Panc1 (cell line): ENCODE results near the gene TDRD7. TPM values are rescaled to one million over a fixed set of nuclear protein-coding genes. Genes with fewer than 3 reads are reported as not detected.

Source experiments
- ATAC-seq: fragments of 200-7000 bp; cut with Tn5 transposase; 2 replicates; pipeline ENCODE4 v1.9.1; 2020; ENCODE audit warnings: mild to moderate bottlenecking, moderate library complexity
- BruUV-seq: library from RNA; stranded (reverse); fragments of 400-500 nt; replicated peaks from 2 replicates; lab custom pipeline; 2021; lab: Mats Ljungman, UMichigan
- CTCF ChIA-PET: fragments of 300-600 bp; sonication (Branson Sonifier 250); formaldehyde crosslinking; loops from one replicate; lab custom pipeline; 2022; ENCODE audit warnings: antibody characterized with exemption; lab: Charles Lee
- POLR2A ChIA-PET: fragments of 300-600 bp; sonication (Branson Sonifier 250); formaldehyde crosslinking; loops from one replicate; lab custom pipeline; 2022; ENCODE audit warnings: antibody characterized with exemption; lab: Charles Lee
- DNase-seq: peaks from one replicate; pipeline ENCODE4 v3.0.0-alpha.2; 2010; ENCODE audit warnings: low read depth, low spot score
- H3K27ac ChIP-seq: 2 replicates; pipeline ENCODE4 v1.5.1; 2011; ENCODE audit warnings: mild to moderate bottlenecking, low read length, inconsistent platforms
- H3K27me3 ChIP-seq: fragments of 200-500 bp; sonication (Bioruptor generic); 2 replicates; pipeline ENCODE4 v1.6.0; 2014; ENCODE audit warnings: low read length, inconsistent platforms; ENCODE audit not compliant: control insufficient read depth, insufficient read depth
- H3K36me3 ChIP-seq: fragments of 200-500 bp; sonication (Bioruptor generic); 2 replicates; pipeline ENCODE4 v1.5.1; 2014; ENCODE audit warnings: inconsistent platforms, mild to moderate bottlenecking, low read length, moderate library complexity; ENCODE audit not compliant: control insufficient read depth, insufficient read depth
- H3K4me1 ChIP-seq: 2 replicates; pipeline ENCODE4 v1.5.1; 2011; ENCODE audit warnings: inconsistent platforms, mild to moderate bottlenecking, low read length, moderate library complexity; ENCODE audit not compliant: control insufficient read depth, insufficient read depth
- H3K4me3 ChIP-seq, 2 experiments: 2 replicates each; pipeline ENCODE4 v1.5.1; 2011 to 2012; ENCODE audit warnings: low read depth in 2 of 2, low read length in 2 of 2, mild to moderate bottlenecking in 2 of 2, inconsistent platforms in 1 of 2, moderate library complexity in 1 of 2
- H3K9me3 ChIP-seq: fragments of 200-500 bp; sonication (Bioruptor generic); 2 replicates; pipeline ENCODE4 v1.5.1; 2014; ENCODE audit warnings: low read depth, mild to moderate bottlenecking, inconsistent platforms, low read length, moderate library complexity; ENCODE audit not compliant: control insufficient read depth, insufficient read depth
- POLR2AphosphoS5 ChIP-seq: IDR thresholded peaks from 2 replicates; pipeline ENCODE4 v1.6.1; 2012; ENCODE audit warnings: mild to moderate bottlenecking, low read depth, low read length, moderate library complexity
- SIN3A ChIP-seq: IDR thresholded peaks from 2 replicates; pipeline ENCODE4 v1.6.1; 2012; ENCODE audit warnings: low read depth, mild to moderate bottlenecking, low read length, moderate library complexity, borderline replicate concordance; ENCODE audit not compliant: insufficient read depth
- TCF7L2 ChIP-seq: IDR thresholded peaks from 2 replicates; pipeline ENCODE4 v1.6.1; 2011; ENCODE audit warnings: mild to moderate bottlenecking, low read depth, low read length, inconsistent platforms
- in situ Hi-C: cut with HindIII; loops from 2 replicates; pipeline ENCODE4 v1.10.0; 2016; ENCODE audit warnings: low sequenced_read_pairs, low pct_unique_long_range_greater_than_20kb
- intact Hi-C: fragments of 100-400 bp; cut with micrococcal nuclease; formaldehyde crosslinking; loops from one replicate; pipeline ENCODE4 v1.10.0; 2022; ENCODE audit not compliant: unreplicated experiment
- total RNA-seq: library from RNA; stranded (reverse); gene quantifications from one replicate; pipeline ENCODE4 v1.2.1, GENCODE V29; 2021; ENCODE audit not compliant: unreplicated experiment
- TF ChIP-seq, protein P1 (sequence below): fragments of 450-650 bp; IDR thresholded peaks from 2 replicates; pipeline ENCODE4 v1.5.1; 2017; ENCODE audit warnings: mild to moderate bottlenecking
- TF ChIP-seq, protein P2 (sequence below), 2 experiments: IDR thresholded peaks; 2 replicates each; pipeline ENCODE4 v1.6.1; 2011 to 2012; ENCODE audit warnings: low read depth in 2 of 2, control low read depth in 1 of 2, low read length in 1 of 2, mild to moderate bottlenecking in 1 of 2, moderate library complexity in 1 of 2; ENCODE audit not compliant: insufficient read depth in 1 of 2

TDRD7 gene
- total RNA-seq, 1 experiment from 2014 or later = 10.6 TPM

DNA sequence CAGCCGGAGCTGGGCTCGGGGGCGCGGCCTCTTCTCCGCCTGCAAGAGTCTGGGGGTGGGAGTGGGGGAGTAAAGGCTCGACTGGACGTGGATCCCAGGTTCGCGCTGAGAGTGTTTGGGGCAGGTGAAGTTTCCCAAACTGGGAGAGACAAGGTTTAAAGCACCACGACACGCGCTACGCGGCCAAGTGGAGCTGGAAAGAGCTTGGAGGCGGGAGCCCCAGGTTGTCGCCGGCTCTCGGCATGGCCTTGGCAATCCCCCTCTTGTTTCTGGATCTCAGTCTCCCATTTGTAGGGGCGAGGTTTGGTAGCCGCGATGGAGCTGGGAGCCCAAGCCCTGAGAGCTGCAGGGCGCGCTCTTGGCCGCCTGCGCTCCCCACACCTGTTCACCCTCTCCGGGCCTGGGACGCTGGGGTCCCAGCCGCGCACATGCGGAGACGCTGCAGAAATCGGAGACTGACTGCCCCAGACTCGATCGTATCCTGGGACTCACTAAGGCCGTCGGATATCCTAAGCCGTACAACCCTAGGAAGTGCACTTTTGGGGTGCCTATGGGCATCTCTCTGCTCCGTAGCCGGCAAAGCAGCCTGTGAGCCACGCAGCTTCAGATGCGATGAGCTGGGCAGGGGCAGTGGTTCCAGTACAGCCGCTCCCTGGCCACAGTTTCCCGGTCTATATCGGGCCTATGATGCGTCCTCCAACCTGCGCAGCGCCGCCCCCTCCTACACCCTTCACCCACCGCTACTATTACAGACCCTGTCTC, 90.5 kb downstream of the TDRD7 start:
- BruUV-seq = no TSS peak
- POLR2A ChIA-PET = no interaction called here
- peak overlapping the region; percentile 44 to 46 for H3K4me3 ChIP-seq
- TF ChIP-seq POLR2AphosphoS5 (no peak), SIN3A (no peak), TCF7L2 (no peak)
- TF ChIP-seq, protein P1, sequence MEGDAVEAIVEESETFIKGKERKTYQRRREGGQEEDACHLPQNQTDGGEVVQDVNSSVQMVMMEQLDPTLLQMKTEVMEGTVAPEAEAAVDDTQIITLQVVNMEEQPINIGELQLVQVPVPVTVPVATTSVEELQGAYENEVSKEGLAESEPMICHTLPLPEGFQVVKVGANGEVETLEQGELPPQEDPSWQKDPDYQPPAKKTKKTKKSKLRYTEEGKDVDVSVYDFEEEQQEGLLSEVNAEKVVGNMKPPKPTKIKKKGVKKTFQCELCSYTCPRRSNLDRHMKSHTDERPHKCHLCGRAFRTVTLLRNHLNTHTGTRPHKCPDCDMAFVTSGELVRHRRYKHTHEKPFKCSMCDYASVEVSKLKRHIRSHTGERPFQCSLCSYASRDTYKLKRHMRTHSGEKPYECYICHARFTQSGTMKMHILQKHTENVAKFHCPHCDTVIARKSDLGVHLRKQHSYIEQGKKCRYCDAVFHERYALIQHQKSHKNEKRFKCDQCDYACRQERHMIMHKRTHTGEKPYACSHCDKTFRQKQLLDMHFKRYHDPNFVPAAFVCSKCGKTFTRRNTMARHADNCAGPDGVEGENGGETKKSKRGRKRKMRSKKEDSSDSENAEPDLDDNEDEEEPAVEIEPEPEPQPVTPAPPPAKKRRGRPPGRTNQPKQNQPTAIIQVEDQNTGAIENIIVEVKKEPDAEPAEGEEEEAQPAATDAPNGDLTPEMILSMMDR = no peak
- TF ChIP-seq, protein P2, sequence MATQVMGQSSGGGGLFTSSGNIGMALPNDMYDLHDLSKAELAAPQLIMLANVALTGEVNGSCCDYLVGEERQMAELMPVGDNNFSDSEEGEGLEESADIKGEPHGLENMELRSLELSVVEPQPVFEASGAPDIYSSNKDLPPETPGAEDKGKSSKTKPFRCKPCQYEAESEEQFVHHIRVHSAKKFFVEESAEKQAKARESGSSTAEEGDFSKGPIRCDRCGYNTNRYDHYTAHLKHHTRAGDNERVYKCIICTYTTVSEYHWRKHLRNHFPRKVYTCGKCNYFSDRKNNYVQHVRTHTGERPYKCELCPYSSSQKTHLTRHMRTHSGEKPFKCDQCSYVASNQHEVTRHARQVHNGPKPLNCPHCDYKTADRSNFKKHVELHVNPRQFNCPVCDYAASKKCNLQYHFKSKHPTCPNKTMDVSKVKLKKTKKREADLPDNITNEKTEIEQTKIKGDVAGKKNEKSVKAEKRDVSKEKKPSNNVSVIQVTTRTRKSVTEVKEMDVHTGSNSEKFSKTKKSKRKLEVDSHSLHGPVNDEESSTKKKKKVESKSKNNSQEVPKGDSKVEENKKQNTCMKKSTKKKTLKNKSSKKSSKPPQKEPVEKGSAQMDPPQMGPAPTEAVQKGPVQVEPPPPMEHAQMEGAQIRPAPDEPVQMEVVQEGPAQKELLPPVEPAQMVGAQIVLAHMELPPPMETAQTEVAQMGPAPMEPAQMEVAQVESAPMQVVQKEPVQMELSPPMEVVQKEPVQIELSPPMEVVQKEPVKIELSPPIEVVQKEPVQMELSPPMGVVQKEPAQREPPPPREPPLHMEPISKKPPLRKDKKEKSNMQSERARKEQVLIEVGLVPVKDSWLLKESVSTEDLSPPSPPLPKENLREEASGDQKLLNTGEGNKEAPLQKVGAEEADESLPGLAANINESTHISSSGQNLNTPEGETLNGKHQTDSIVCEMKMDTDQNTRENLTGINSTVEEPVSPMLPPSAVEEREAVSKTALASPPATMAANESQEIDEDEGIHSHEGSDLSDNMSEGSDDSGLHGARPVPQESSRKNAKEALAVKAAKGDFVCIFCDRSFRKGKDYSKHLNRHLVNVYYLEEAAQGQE (IDR thresholded peaks at IDR 0.05; ENCODE audit: insufficient read depth in 1 of 2, low read depth in 2 of 2, low read length in 1 of 2) = no peak
- in situ Hi-C loops (no loop called here), intact Hi-C loops (no loop called here)
- H3K27me3 ChIP-seq = peaks cover 5% of the 10 kb centered on the region
- peaks cover 3% of the 10 kb centered on the region; the same call in 1 of the 2 replicates for H3K36me3 ChIP-seq
- H3K27ac ChIP-seq = no peak overlapping the region
- H3K9me3 ChIP-seq = no peaks in the 10 kb centered on the region
- CTCF ChIA-PET = no interaction called here
- peak; percentile 27 for ATAC-seq
- no peak for DNase-seq
- no peaks in the 10 kb centered on the region for H3K4me1 ChIP-seq

DNA sequence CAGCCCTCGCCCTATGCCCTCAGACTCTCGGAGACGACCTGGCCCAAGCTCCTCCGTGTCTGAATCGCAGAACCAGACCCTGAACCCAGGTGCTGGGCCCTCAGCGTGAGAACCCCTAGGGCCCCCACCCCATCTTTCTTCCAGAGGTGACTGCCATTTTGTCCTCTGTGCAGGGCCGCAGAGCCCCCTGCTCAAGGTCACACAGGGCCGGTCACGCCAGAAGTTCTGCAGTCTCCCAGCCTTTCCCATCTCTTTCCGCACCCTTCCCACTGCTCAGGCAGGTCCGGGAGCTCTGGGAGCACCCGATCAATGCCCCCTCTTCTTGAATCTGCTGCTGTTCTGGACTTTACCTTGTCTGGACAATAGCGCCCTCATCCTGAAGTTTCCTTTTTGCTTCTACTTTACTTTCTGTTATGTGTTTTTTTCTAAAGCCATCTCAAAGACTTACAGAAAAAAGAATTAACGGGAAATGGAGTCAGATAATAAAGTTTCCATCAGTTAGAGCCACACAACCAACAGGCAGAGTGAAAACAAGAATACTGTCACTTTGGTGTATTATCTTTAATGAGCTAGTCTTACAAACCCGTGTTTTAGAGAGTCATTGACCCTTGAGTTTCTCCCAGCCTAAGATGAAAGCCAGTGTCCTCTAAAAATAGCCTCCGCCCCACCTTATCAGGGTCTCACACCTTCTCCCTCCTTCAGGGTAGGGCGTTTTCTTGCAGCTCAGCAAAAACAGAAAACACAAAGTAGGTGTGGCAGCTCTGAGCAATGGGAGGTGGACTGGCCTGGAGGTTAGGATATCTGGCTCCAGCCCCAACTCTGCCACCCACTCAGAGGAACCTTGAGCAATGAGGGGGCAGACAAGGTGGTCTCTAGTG, 91.3 kb downstream of the TDRD7 start:
- in situ Hi-C loops = no loop called here
- H3K4me3 ChIP-seq = peak overlapping the region in 1 of 2 experiments; percentile 46; a peak in 1 of 4 replicates
- no peaks in the 10 kb centered on the region for H3K9me3 ChIP-seq
- no peaks in the 10 kb centered on the region for H3K4me1 ChIP-seq
- ChIA-PET POLR2A (no interaction called here), CTCF (interaction anchor here (0.6 kb wide), 1 partner anchor 130 kb away, joined by 6 read pairs; the partner anchor contains the start of gene TSTD2)
- BruUV-seq = no TSS peak
- ATAC-seq (no peak), DNase-seq (no peak)
- intact Hi-C loops = no loop called here
- peaks cover 5% of the 10 kb centered on the region for H3K27me3 ChIP-seq
- peaks cover 3% of the 10 kb centered on the region; the same call in 1 of the 2 replicates for H3K36me3 ChIP-seq
- TF ChIP-seq POLR2AphosphoS5 = no peak
- TF ChIP-seq SIN3A = no peak
- H3K27ac ChIP-seq = no peak overlapping the region
